T-helper 1 cell (primary cell): ENCODE results near the gene CPB1.
"Not testable (repeated sequence)": the region's sequence is repeated elsewhere in the genome, so short reads cannot be mapped to it uniquely, and the experiment has no call there.

Experiments used
- DNase-seq, 5 donors: peaks; one replicate each; pipeline ENCODE4 v3.0.0-alpha.2; 2012 to 2020
- total RNA-seq, 4 donors: gene quantifications; one replicate each; lab custom pipeline; 2026; lab: John Stamatoyannopoulos, UW

CPB1 gene
- total RNA-seq, result 0 reads per million in 4 donors

DNA sequence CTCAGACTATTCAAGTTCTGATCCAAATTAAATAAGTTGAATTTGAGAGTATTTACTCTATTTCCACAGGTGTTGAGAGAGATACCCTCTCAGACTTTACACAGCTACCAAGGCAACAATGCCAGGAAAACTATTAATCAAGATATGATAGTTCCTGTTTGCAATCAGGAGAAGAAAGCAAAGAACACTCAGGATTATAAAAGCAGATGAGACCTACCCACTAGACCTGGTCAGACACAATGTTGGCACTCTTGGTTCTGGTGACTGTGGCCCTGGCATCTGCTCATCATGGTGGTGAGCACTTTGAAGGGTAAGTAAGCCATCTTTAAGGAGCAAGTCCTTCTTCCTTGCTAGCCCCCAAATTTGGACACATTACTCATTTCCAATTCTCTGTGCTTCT lies at the start of gene CPB1:
Gene CPB1, plus strand, starts transcription at position 227 of the 400 bp plus-strand sequence. Its CDS starts 13 bp downstream, at position 240.
- DNase-seq, result no peak

DNA sequence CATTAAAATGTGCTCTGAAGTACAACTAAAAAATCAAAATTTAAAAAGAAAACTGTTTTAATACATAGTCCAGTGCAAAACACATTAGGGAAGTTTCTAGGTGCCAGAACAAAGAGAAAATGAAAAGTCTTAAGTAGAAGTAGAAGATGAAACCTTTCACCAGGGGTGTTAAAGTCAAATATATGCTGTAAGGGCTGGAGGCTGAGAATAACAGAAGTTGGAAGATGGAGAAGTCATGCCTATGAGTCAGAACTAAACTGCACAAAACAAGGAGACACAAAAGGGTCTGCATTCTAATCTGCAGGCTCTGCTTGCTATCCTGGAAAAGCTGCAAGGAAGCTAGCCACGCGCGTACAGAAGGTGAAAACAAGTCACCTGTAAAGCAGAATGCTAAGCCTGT lies 48.7 kb upstream of the CPB1 start:
- DNase-seq, result no peak

DNA sequence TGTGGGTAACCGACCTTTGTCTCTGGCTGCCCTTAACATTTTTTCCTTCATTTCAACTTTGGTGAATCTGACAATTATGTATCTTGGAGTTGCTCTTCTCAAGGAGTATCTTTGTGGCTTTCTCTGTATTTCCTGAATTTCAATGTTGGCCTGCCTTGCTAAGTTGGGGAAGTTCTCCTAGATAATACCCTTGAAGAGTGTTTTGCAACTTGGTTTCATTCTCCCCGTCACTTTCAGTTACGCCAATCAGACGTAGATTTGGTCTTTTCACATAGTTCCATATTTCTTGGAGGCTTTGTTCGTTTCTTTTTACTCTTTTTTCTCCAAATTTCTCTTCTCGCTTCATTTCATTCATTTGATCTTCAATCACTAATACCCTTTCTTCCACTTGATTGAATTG lies 42.6 kb upstream of the CPB1 start:
- not testable (repeated sequence) for DNase-seq

GRCh38 chr3:148786159-148786558 lies 41.5 kb upstream of the CPB1 start:
- not testable (repeated sequence) for DNase-seq

GRCh38 chr3:148789146-148789545 lies 38.5 kb upstream of the CPB1 start:
- no peak for DNase-seq

DNA sequence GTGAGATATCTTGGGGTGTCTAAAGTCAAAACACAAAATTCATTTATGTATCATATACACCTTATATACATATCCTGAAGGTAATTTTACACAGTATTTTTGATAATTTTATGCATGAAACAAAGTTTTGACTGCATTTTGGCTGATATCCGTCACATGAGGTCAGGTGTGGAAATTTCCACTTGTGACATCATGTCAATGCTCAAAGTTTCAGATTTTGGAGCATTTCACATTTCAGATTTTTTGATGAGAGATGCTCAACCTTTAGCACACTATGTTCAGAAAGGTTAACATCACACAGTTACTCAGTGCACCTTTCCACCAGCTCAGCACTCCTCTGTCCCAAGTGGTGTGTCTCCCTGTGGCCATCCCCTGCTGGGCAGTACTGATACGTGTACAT lies 37.7 kb upstream of the CPB1 start:
- DNase-seq, result no peak

- no peak for DNase-seq
Observed at GRCh38 chr3:148790370-148790769, 37.2 kb upstream of the CPB1 start.

DNA sequence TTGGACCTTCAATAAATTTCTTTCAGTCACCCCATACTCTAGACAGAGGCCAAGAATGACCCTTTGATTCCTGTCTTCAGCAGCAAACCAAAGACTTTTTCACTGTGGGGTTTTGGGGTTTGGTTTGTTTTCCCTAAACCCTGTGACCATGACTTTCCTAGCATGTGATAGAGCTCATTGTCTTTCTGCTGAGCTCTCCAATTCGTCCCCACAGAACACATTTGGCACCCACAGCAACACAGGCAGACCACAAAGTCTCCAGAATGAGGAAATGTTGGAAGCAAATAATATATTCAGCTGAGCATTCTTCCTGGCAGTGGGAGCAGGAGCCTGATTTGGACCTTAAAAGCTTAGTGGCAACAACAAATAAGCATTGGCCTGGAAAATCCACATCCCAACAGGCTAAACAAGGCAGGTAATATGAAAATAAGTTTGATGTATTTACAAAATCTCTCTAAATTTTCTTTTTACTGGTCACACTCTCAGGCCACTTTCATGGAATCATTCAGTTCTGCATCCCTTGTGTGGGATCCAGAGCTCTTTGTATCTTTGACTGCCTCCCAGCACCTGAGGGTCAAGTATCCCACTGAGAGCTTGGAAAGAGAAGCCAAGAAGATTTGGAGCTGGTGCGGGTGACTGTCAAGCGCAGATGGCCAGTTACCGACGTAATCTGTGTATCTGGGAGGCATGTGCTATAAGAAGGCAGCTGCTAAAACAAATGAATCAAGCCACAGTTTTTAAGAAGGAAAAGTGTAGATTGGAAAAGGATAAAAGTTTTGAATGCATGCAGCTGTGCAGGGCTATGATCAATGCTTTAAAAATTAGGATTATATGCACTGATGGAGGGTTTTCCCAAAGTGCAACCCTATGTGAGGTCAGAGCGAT lies 36.5 kb upstream of the CPB1 start:
- DNase-seq, result no peak

GRCh38 chr3:148791920-148792319 lies 35.7 kb upstream of the CPB1 start:
- DNase-seq, result no peak

DNA sequence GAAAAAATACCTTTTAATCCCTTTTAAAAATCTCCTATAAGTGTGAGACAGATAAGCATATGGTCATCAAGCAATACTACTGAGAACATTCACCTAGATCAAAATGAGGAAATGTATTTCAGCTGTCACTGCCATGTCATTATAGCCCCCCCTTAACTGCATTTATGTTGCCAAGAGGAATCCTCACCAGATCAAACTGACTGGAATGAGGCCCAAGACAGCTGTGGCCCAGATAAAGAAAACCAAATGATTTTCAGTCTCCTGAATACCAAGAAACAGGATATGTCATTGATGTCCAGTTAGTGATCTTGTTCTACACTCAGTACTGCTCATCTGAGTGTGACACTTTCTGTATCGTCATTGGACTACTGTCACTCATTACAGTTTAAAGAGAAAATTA lies 35.1 kb upstream of the CPB1 start:
- DNase-seq, result no peak

GRCh38 chr3:148796799-148797198 lies 30.8 kb upstream of the CPB1 start:
- DNase-seq, result no peak

DNA sequence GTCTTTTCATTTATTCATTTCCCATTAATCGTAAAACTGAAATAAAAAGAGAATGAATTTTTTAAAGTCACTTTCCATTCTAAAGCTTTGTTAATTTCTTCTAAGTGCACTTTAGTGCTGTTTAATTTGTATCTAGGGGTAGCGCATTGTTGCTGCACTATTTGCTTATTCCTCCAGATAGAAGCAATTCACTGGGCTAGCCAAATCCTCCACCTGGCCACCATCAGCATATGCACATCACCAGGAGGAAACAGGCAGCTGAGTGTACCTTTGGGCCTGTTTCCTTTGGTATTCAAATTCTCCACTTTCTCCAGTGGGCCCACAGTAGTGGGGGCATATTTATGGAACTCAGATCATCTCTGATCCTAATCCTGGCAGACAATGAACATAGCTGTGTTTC lies 29.8 kb upstream of the CPB1 start:
- no peak for DNase-seq

DNA sequence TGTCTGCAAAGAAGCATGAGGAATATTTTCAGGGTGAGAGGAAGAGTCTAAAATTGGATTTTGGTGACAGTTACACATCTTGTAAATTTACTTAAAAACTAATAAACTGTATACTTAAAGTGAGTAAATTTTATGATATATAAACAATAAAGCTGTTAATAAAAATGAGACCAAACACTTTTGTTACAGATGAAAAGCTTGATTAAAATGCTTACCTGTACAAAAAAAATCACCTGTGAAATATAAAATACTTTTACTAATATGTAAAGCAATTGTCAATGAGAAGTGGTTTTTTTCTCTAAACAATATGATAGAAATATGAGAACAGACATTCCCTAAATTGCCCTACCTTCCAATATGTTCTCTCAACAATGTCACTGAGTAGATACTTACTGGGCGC lies 27.2 kb upstream of the CPB1 start:
- DNase-seq, result no peak

- no peak for DNase-seq
Observed at GRCh38 chr3:148809835-148810234, 17.8 kb upstream of the CPB1 start.

GRCh38 chr3:148815316-148816110 lies 12.1 kb upstream of the CPB1 start:
- DNase-seq, result no peak

GRCh38 chr3:148816427-148816826 lies 11.2 kb upstream of the CPB1 start:
- DNase-seq, result no peak

GRCh38 chr3:148816981-148817525 lies 10.6 kb upstream of the CPB1 start:
- DNase-seq, result no peak

- no peak for DNase-seq
Observed at GRCh38 chr3:148820361-148821245, 7.0 kb upstream of the CPB1 start.

- DNase-seq, result no peak
Observed at GRCh38 chr3:148823026-148823425, 4.6 kb upstream of the CPB1 start.

DNA sequence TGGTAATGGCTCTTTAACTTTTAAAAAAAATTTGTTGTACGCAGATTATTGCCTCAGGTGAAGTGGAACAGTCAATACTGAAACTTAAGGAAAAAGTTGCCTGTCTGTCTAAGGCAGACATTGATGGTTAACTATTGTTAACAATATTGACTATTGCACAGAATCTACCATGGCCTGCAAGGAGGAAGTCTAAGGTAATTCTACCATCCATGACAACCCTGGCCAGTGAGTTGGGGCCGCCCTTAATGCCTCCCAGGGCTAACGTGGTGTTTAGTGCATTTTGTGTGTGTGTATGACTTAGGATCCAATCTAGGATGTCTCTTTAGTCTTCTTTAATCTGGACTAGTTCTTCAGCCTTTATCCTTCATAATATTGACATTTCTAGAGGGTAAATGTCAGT lies 2.1 kb upstream of the CPB1 start:
- no peak for DNase-seq

- DNase-seq, result no peak
Observed at GRCh38 chr3:148828136-148828690, 602 bp downstream of the CPB1 start.

DNA sequence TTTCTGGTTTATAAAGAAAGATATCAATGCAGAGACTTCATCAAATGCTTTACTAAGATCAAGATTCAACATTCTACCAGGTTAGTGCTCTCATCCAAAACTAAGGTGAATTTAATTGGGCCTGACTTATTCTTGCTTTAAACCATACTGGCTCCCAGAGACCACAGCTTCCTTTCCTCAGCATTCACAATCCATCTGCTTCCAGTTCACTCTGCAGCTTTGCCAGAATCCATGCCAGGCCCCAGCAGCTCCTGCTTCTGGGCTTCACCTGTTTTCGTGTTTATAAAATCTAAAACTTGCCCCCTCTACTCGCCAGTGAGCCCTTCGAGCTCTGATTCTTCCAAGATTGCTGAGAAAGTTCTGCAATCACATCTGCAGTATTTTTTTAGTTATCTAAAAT lies 2.3 kb downstream of the CPB1 start:
- DNase-seq, result no peak
